ENCODE data around the gene TLCD2.
"Not testable (repeated sequence)": the region's sequence is repeated elsewhere in the genome, so short reads cannot be mapped to it uniquely, and the experiment has no call there.

TLCD2 gene

DNA sequence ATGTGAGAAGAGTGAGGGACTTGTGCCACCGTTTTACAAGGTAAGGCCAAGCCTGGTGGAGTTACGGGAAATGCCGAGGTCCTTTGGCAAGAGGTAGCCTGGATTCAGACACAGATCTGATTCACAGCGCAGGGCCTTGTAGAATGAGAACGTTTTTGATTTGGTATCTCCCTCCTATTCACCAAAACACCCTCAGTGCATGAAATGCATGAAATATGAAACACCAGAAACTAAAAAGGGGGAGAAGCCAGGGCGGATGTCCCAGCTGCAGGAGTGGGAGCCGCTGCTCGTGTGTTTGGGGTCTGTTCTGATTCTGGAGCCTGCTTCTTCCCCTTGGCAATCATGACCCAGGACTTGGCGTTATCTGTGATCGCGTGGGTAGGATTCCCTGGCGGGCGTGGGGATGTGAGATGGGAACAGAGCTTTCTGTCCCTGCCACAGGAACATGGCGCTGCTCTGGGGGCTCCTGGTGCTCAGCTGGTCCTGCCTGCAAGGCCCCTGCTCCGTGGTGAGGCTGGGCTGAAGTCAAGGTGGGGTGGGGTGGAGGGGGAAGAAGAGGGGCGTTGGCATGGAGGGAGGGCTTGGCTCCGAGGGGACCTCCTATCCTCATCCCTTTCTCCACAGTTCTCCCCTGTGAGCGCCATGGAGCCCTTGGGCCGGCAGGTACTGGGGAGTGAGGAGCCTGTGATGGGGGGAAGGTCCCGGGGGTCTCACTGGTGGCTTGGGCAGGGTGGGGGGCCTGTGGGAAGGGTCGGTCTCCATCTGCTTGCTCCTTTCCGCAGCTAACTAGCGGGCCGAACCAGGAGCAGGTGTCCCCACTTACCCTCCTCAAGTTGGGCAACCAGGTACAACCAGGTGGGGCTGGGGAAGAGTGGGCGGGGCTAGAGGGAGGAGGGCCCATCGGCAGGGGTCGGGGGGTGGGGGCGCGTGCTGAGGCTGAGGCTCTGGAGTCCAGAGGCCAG is 34.7 kb upstream of the TLCD2 start:
- DNase-seq (ENCODE audit: low read depth in 1 of 2, low spot score in 1 of 2): no peak
- TF ChIP-seq JUND (IDR thresholded peaks at IDR 0.05; ENCODE audit: low read depth): no peak
- in situ Hi-C loops (cut with HindIII; ENCODE audit: low pct_unique_long_range_greater_than_20kb, low sequenced_read_pairs): no loop called here

DNA sequence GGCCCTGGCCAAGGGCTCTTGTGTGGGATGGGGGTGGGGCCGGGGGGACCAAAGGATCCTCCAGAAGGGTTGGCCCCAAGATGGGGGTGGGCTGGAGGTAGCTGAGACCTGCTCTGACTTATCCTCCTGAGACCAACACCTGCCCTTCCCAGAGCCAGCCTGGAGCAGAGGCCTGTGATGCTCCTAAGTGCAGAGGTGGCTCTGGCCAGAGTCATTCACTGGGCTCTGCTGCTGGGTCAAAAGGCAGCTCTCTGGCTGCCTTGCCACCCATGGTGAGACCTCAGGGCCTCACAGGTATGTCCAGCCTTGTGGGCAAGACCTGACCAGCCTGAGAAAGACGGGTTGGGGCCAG is 32.9 kb upstream of the TLCD2 start:
- DNase-seq (ENCODE audit: low read depth in 1 of 2, low spot score in 1 of 2): no peak
- in situ Hi-C loops (cut with HindIII; ENCODE audit: low pct_unique_long_range_greater_than_20kb, low sequenced_read_pairs): no loop called here
- no peak for TF ChIP-seq JUND (IDR thresholded peaks at IDR 0.05; ENCODE audit: low read depth)

DNA sequence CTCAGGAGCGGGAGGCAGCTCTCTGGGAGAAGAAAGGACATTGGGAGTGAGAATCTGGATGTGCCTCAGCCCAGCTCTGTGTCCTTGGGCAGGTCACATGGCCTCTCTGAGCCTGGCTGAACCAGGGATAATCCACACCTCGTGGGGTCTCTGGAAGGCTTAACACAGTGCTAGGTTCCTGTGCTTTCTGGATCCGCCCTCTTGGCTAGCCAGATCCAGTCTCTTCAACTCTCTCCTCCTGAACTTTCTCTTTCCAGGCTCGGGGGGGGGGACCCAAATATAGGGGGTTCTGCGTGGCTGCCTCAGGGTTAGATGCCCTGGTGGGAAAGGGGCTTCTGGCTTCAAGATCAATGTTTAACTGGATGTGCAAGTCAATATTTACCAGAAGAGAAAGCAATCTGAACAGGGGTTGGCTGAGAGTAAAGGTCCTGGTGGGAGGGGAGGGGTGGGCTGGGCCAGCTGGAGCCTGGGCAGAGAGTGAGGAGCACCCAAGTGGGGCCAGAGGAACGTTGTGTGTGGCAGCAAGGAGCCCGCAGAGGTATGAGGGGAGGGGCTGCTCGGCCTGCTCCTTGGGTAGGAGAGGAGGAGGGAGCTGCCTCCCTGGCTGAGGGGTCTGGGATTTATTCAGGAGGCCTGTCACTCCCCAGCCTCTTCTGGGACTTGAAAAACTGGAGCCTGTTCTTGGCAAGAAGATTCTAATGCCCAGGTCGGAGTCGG is 32.4 kb upstream of the TLCD2 start, which contains the start of gene SERPINF2:
TSS of gene SERPINF2 (plus strand) at position 501 of the 717 bp plus-strand sequence. CDS start 2,125 bp downstream, outside the sequence.
- no peak for TF ChIP-seq JUND (IDR thresholded peaks at IDR 0.05; ENCODE audit: low read depth)
- in situ Hi-C loops (cut with HindIII; ENCODE audit: low pct_unique_long_range_greater_than_20kb, low sequenced_read_pairs): no loop called here
- DNase-seq (ENCODE audit: low read depth in 1 of 2, low spot score in 1 of 2): no peak

DNA sequence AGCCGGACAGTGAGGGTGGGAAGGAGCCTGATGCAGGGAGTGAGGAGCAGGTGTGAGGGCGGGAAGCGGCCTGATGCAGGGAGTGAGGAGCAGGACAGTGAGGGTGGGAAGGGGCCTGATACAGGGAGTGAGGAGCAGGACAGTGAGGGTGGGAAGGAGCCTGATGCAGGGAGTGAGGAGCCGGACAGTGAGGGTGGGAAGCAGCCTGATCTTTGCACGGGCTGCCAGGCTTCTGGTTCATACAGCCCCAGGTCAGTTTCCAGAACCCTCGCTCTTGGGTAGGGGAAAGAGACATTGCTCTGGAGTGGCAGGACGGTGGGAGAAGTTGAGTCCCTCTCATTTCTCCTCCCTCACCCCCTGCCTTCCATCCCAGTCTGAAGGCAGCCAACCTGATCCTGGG is 31.7 kb upstream of the TLCD2 start:
- DNase-seq (ENCODE audit: low read depth in 1 of 2, low spot score in 1 of 2); in situ Hi-C loops (cut with HindIII; ENCODE audit: low pct_unique_long_range_greater_than_20kb, low sequenced_read_pairs): not testable (repeated sequence)

DNA sequence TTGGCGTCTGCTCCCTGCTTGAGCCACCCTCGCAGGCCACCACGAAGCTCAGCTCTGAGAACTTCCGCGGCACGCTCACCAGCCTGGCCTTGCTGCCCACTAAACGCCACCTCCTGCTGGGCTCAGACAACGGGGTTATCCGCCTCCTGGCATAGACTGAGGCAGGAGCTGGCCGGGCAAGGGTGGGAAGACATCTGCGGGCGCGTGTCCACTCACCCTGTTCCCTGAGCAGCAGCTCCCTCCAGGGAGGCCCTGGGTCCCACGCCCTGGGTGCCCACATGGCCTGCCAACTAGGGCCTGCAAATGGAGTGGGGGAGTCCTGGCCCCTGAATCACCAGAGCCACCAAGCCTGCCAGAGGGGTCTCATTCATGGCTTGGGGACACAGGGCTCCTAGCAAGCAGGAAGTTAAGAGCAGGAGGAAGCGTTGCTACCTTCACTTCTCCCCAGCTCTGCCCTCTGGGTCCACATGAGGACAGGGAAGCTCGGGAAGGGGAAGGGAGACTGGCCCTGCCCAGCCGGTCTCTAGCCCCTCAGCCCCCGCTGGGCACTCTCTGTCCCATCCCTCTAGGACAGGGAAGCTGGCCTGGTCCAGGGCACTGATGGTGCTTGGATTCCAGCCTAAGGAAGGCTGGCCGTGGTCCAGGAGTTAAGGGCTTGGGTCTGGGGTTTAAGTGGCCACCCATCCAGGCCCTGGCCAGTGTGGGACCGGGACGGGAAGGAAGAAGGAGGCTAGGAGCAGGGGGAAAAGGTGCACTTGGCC is 27.5 kb upstream of the TLCD2 start:
- DNase-seq (ENCODE audit: low read depth in 1 of 2, low spot score in 1 of 2): no peak
- no peak for TF ChIP-seq JUND (IDR thresholded peaks at IDR 0.05; ENCODE audit: low read depth)
- in situ Hi-C loops (cut with HindIII; ENCODE audit: low pct_unique_long_range_greater_than_20kb, low sequenced_read_pairs): no loop called here

DNA sequence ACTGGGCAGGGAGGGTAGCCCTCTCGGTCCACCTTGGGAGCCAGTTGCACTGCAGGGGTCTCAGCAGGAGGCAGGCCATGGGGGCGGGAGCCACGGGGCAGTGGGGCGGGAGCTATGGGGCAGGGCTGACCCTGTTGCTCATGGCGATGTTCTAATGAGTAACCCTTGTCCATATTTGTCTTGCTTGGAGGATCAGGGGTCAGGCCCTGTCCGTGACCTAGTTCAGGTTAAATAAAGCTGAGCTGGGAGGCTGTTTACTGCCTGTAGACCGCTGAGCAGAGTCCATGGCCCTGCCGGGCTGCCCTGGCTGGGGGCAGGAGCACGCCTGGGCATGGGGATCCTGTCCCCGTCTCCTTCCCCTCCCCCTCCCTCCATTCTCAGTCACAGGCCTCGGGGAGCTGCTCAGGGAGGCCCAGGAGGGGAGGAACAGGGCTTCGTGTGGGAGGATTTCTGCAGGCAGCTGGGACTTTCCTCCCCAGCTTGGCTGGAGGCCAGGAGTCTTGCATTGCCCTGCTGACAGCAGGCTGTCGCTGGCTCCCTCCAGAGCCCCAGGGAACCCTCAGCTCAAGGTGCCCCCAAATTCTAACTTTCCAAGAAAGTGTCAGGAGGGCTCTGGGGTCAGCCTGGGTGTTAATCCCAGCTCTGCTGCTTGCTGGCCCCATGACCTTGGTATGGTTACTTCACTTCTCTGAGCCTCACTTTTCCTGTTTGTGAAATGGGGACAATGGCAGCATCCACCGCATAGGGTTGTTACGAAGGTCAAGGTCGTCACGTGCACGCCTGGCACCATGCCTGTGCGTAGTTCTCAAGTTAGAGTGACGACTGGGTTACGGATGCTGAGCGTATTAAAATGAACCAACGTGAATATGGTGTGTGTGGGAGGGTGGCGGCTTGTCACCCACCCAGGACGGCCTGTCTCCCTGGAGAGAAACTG is 26.4 kb upstream of the TLCD2 start:
- TF ChIP-seq JUND (IDR thresholded peaks at IDR 0.05; ENCODE audit: low read depth): no peak
- no peak for DNase-seq (ENCODE audit: low read depth in 1 of 2, low spot score in 1 of 2)
- in situ Hi-C loops (cut with HindIII; ENCODE audit: low pct_unique_long_range_greater_than_20kb, low sequenced_read_pairs): no loop called here

DNA sequence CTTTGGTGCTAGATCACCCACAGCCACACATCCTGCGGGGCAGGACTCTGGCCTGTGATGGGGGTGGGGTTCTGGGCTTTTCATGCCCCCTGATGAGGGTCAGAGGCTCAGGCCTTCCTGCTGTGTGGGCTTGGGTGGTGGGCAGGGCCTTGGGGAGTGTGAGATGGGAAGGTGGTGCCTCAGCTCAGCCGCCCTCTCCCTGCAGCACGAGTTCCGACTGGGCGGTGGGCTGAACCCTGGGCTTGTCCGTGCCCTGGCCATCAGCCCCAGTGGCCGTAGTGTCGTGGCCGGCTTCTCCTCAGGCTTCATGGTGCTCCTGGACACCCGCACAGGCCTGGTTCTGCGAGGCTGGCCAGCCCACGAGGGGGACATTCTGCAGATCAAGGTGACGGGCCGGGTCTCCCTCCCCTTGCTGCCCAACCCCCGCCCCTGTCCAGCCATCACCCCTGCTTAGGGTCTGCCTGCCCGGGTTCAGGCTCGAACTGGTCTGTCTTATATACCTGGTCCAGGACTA is 25.7 kb upstream of the TLCD2 start:
- no peak for TF ChIP-seq JUND (IDR thresholded peaks at IDR 0.05; ENCODE audit: low read depth)
- DNase-seq (ENCODE audit: low read depth in 1 of 2, low spot score in 1 of 2): no peak

DNA sequence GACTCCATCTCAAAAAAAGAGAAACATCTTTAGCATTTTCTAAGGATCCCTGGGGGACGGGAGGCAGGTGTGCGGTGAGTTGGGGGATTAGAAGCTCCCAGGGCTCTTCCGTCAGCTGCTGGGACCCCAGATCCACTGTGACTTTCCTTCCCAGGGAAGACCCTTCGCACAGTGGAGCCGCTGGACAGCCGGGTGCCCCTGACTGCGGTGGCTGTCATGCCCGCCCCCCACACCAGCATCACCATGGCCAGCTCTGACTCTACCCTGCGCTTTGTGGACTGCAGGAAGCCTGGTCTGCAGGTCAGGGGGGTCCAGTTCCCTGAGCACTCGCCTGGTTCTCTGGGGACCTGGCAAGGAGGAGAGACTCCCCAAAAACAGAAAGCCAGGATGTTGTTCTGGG is 25.2 kb upstream of the TLCD2 start:
- in situ Hi-C loops (cut with HindIII; ENCODE audit: low pct_unique_long_range_greater_than_20kb, low sequenced_read_pairs): no loop called here
- TF ChIP-seq JUND (IDR thresholded peaks at IDR 0.05; ENCODE audit: low read depth): no peak
- no peak for DNase-seq (ENCODE audit: low read depth in 1 of 2, low spot score in 1 of 2)

More for the DNA sequence above, 25.7 kb upstream of the TLCD2 start:
- in situ Hi-C loops (cut with HindIII; ENCODE audit: low pct_unique_long_range_greater_than_20kb, low sequenced_read_pairs): no loop called here

DNA sequence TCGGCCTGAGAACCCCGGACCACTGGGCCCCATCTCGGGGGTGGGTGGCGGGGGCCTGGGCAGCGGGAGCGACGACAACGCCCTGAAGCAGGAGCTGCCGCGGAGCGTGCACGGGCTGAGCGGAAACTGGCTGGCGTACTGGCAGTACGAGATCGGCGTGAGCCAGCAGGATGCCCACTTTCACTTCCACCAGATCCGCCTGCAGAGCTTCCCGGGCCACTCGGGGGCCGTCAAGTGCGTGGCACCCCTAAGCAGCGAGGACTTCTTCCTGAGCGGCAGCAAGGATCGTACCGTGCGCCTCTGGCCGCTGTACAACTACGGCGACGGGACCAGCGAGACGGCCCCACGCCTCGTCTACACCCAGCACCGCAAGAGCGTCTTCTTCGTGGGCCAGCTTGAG is 23.6 kb upstream of the TLCD2 start:
- TF ChIP-seq JUND (IDR thresholded peaks at IDR 0.05; ENCODE audit: low read depth): no peak
- in situ Hi-C loops (cut with HindIII; ENCODE audit: low pct_unique_long_range_greater_than_20kb, low sequenced_read_pairs): no loop called here
- DNase-seq (ENCODE audit: low read depth in 1 of 2, low spot score in 1 of 2): no peak

DNA sequence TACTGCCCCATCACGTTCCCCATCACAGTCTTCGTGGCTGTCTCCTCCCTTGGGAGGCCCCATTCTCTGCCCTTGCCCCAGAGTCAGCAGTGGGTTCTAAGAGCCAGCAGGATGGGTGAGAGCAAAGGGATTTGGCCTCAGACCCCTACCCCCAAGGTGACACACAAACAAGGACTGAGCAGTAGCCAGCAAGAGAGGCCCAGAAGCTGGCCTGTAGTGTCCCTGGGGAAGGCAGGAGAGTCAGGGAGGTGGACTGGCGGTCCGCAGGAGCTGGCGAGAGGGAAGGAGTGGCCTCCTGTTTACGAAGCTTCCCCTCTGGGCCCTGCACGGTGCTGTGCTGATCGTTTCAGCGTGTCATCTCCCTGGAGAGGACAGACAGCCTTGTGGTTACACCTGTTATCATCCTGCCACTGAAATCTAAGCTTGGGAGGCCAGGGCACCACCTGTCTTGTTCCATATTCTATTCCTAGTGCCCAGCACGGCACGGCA is 22.7 kb upstream of the TLCD2 start:
- DNase-seq (ENCODE audit: low read depth in 1 of 2, low spot score in 1 of 2): no peak
- in situ Hi-C loops (cut with HindIII; ENCODE audit: low pct_unique_long_range_greater_than_20kb, low sequenced_read_pairs): no loop called here
- no peak for TF ChIP-seq JUND (IDR thresholded peaks at IDR 0.05; ENCODE audit: low read depth)

DNA sequence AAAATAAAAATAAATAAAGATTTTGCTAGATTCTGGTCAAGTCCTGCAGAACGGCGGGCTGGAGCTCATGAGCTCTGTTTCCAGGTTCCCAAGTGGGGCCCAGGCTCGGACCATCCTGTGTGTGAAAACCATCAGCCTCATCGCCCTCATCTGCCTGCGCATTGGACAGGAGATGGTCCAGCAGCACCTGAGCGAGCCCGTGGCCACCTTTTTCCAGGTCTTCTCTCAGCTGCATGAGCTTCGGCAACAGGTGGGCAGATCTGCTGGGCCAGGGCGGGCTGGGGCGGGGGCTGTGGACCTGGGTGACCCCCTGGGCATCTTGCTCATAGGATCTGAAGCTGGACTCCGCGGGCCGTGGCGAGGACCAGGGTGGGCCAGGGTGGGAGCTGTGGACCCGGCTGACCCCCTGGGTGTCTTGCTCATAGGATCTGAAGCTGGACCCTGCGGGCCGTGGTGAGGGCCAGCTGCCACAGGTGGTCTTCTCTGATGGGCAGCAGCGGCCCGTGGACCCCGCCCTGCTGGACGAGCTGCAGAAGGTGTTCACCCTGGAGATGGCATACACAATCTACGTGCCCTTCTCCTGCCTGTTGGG is 22.2 kb upstream of the TLCD2 start:
- in situ Hi-C loops (cut with HindIII; ENCODE audit: low pct_unique_long_range_greater_than_20kb, low sequenced_read_pairs): no loop called here
- no peak for DNase-seq (ENCODE audit: low read depth in 1 of 2, low spot score in 1 of 2)
- no peak for TF ChIP-seq JUND (IDR thresholded peaks at IDR 0.05; ENCODE audit: low read depth)

Measured in T47D (cell line).